SU-DHL-6 (cell line): ENCODE data around the gene ALS2.

Source experiments
- H2AFZ ChIP-seq: fragments of 200-600 bp; sonication (generic); 2 replicates; pipeline ENCODE4 v1.6.1; 2014; ENCODE audit warnings: low read depth, mild to moderate bottlenecking, moderate library complexity, mixed read lengths, antibody characterized with exemption, low read length; ENCODE audit not compliant: severe bottlenecking
- H3F3A ChIP-seq: fragments of 200-600 bp; shearing (Covaris generic); 2 replicates; pipeline ENCODE4 v1.6.0; 2016; ENCODE audit warnings: antibody characterized with exemption, mild to moderate bottlenecking; ENCODE audit not compliant: insufficient read depth
- H3K27ac ChIP-seq: fragments of 200-600 bp; sonication (generic); 2 replicates; pipeline ENCODE4 v1.5.1; 2016; ENCODE audit warnings: low read depth, mild to moderate bottlenecking, low read length, moderate library complexity, mixed read lengths
- H3K27me3 ChIP-seq: fragments of 200-600 bp; sonication (generic), shearing (Covaris generic); 2 replicates; pipeline ENCODE4 v1.6.0; 2014; ENCODE audit warnings: mild to moderate bottlenecking, low read length
- H3K36me3 ChIP-seq: fragments of 200-600 bp; sonication (generic); 2 replicates; pipeline ENCODE4 v1.6.1; 2014; ENCODE audit warnings: mild to moderate bottlenecking, low read length, mixed read lengths
- H3K4me2 ChIP-seq: fragments of 300-600, 200-600 bp; shearing (Covaris generic), sonication (generic); 2 replicates; pipeline ENCODE4 v1.6.0; 2014; ENCODE audit warnings: low read length, low read depth, mild to moderate bottlenecking; ENCODE audit not compliant: poor library complexity, severe bottlenecking
- H3K4me3 ChIP-seq: fragments of 200-600 bp; sonication (generic); 2 replicates; pipeline ENCODE4 v1.5.1; 2014; ENCODE audit warnings: antibody characterized with exemption, low read length, mild to moderate bottlenecking, mixed read lengths; ENCODE audit not compliant: insufficient read depth, poor library complexity, severe bottlenecking
- H3K79me2 ChIP-seq: fragments of 200-600 bp; sonication (generic); 2 replicates; pipeline ENCODE4 v1.6.1; 2014; ENCODE audit warnings: mild to moderate bottlenecking, low read length, moderate library complexity; ENCODE audit not compliant: insufficient read depth
- H3K9ac ChIP-seq: fragments of 200-600 bp; sonication (generic); 2 replicates; pipeline ENCODE4 v1.7.0; 2014; ENCODE audit warnings: mild to moderate bottlenecking, low read length
- H3K9me2 ChIP-seq: fragments of 200-600 bp; sonication (generic); replicated peaks from 2 replicates; pipeline ENCODE4 v1.6.1; 2014; ENCODE audit warnings: low read length; ENCODE audit not compliant: insufficient read depth
- H3K9me3 ChIP-seq: fragments of 200-600 bp; sonication (generic); 2 replicates; pipeline ENCODE4 v1.6.1; 2014; ENCODE audit warnings: low read length, mixed read lengths; ENCODE audit not compliant: insufficient read depth
- H4K20me1 ChIP-seq: fragments of 200-600 bp; sonication (generic); 2 replicates; pipeline ENCODE4 v1.6.1; 2014; ENCODE audit warnings: low read depth, mild to moderate bottlenecking, antibody characterized with exemption, low read length, moderate library complexity, mixed read lengths
- EZH2phosphoT487 ChIP-seq: fragments of 200-600 bp; sonication (generic), shearing (Covaris generic); conservative IDR thresholded peaks from 2 replicates; pipeline ENCODE4 v1.6.1; 2018; ENCODE audit warnings: mild to moderate bottlenecking, antibody characterized with exemption, low read length, moderate library complexity, mixed read lengths
- TF ChIP-seq, protein P1 (sequence below): fragments of 200-600 bp; sonication (generic); IDR thresholded peaks from one replicate; pipeline ENCODE4 v1.5.1; 2017; ENCODE audit warnings: antibody characterized with exemption, mild to moderate bottlenecking, low read length, moderate library complexity; ENCODE audit not compliant: insufficient read depth, poor library complexity, severe bottlenecking

ALS2 gene

DNA sequence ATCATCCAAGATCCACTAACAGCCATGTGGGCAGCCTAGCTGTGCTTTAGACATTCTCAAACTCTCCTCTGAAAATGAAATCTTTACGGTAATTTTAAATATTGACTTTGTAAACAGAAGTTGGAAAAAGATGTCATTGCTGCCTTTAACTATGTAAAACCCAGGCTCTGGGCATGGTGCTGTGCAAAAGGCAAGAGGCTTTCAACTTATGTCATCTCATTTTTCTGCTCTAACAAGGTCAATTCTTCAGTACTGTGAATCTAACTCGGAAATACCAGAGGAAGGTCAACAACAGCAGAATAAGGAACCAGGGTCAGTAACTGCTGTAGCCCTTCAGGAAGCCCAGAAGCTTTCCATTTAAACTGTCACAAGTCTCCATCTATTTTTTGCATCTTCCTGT is 45.2 kb downstream of the ALS2 start:
- Histone ChIP-seq H4K20me1 (no peaks in the 10 kb centered on the region), H3K9me3 (no peaks in the 10 kb centered on the region), H3K79me2 (no peaks in the 10 kb centered on the region), H3F3A (no peaks in the 10 kb centered on the region), H3K36me3 (no peaks in the 10 kb centered on the region), H3K4me2 (no peak overlapping the region), H3K9ac (no peak overlapping the region), H3K4me3 (no peak overlapping the region), H3K27ac (no peak overlapping the region), H2AFZ (no peak overlapping the region), H3K9me2 (no peaks in the 10 kb centered on the region), H3K27me3 (no peaks in the 10 kb centered on the region)
- TF ChIP-seq, protein P1, sequence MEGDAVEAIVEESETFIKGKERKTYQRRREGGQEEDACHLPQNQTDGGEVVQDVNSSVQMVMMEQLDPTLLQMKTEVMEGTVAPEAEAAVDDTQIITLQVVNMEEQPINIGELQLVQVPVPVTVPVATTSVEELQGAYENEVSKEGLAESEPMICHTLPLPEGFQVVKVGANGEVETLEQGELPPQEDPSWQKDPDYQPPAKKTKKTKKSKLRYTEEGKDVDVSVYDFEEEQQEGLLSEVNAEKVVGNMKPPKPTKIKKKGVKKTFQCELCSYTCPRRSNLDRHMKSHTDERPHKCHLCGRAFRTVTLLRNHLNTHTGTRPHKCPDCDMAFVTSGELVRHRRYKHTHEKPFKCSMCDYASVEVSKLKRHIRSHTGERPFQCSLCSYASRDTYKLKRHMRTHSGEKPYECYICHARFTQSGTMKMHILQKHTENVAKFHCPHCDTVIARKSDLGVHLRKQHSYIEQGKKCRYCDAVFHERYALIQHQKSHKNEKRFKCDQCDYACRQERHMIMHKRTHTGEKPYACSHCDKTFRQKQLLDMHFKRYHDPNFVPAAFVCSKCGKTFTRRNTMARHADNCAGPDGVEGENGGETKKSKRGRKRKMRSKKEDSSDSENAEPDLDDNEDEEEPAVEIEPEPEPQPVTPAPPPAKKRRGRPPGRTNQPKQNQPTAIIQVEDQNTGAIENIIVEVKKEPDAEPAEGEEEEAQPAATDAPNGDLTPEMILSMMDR: no peak
- TF ChIP-seq EZH2phosphoT487: no peak

DNA sequence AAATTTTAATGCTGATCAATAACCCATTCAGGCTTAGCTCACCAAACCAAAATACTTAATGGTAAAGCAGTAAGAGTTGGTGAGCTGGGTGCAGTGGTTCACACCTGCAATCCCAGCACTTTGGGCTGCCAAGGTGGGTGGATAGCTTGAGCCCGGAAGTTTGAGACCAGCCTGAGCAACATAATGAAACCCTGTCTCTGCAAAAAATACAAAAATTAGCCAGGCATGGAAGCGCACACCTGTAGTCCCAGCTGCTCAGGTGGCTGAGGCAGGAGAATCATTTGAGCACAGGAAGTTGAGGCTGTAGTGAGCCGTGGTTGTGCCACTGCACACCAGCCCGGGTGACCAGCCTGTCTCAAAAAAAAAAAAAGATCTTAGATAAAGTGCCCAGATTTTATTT is 46.6 kb downstream of the ALS2 start:
- Histone ChIP-seq H2AFZ (no peak overlapping the region), H3K4me3 (no peak overlapping the region)

DNA sequence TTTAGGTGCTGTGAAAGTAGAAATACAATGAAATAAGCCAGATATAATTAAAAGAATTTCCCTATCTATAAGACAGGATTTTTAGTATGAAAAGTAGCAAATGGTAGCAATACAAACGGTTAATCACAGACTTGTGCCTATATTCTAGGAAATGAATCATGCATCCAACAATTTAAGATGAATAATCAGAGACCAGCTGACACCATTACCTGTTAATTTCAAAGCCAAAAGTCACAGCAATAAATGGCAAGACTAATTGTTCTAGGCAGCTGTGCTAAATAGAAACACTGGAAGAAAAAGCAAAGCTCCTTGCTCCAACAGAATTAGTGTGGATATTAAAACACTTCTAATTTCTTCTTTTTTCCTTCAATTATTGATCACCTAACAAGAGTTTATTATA is 47.2 kb downstream of the ALS2 start:
- Histone ChIP-seq H3K27me3 (no peaks in the 10 kb centered on the region), H3F3A (no peaks in the 10 kb centered on the region), H3K79me2 (no peaks in the 10 kb centered on the region), H2AFZ (no peak overlapping the region), H3K4me3 (no peak overlapping the region), H3K9ac (no peak overlapping the region), H3K4me2 (no peak overlapping the region), H3K9me3 (no peaks in the 10 kb centered on the region), H3K27ac (no peak overlapping the region), H4K20me1 (no peaks in the 10 kb centered on the region), H3K9me2 (no peaks in the 10 kb centered on the region), H3K36me3 (no peaks in the 10 kb centered on the region)
- TF ChIP-seq EZH2phosphoT487: no peak
- TF ChIP-seq, protein P1: no peak

More for the DNA sequence above, 46.6 kb downstream of the ALS2 start:
- Histone ChIP-seq H3K36me3 (no peaks in the 10 kb centered on the region), H3K9me2 (no peaks in the 10 kb centered on the region), H3K27me3 (no peaks in the 10 kb centered on the region), H3K79me2 (no peaks in the 10 kb centered on the region), H3K27ac (no peak overlapping the region), H3K9me3 (no peaks in the 10 kb centered on the region), H3K4me2 (no peak overlapping the region), H3F3A (no peaks in the 10 kb centered on the region), H3K9ac (no peak overlapping the region), H4K20me1 (no peaks in the 10 kb centered on the region)
- TF ChIP-seq, protein P1: no peak
- TF ChIP-seq EZH2phosphoT487: no peak
